HEK293T (cell line): Measurements from ENCODE around the gene MGMT.

Source experiments
- CTCF ChIA-PET: fragments of 350-600 bp; formaldehyde crosslinking; extraction: SDS; loops from one replicate; lab custom pipeline; 2021; ENCODE audit warnings: antibody characterized with exemption, inconsistent platforms; lab: Yijun Ruan, JAX
- POLR2A ChIA-PET: fragments of 350-600 bp; formaldehyde crosslinking; extraction: SDS; loops from one replicate; lab custom pipeline; 2020; ENCODE audit warnings: antibody characterized with exemption, inconsistent platforms; lab: Yijun Ruan, JAX
- DNase-seq: peaks from one replicate; pipeline ENCODE4 v3.0.0; 2012; ENCODE audit warnings: mixed read lengths; ENCODE audit errors: extremely low spot score
- ARNT ChIP-seq: fragments of 450-650 bp; IDR thresholded peaks from 2 replicates; pipeline ENCODE4 v1.6.1; 2017; ENCODE audit warnings: mild to moderate bottlenecking
- BHLHE40 ChIP-seq: fragments of 450-650 bp; IDR thresholded peaks from 2 replicates; pipeline ENCODE4 v1.6.1; 2016; ENCODE audit warnings: mild to moderate bottlenecking, moderate library complexity, borderline replicate concordance
- CTBP1 ChIP-seq: fragments of 450-650 bp; IDR thresholded peaks from 2 replicates; pipeline ENCODE4 v1.6.1; 2016; ENCODE audit warnings: borderline replicate concordance
- ELF4 ChIP-seq: fragments of 450-650 bp; IDR thresholded peaks from 2 replicates; pipeline ENCODE4 v1.6.1; 2017; ENCODE audit warnings: antibody characterized with exemption
- FOXA1 ChIP-seq: fragments of 450-650 bp; IDR thresholded peaks from 2 replicates; pipeline ENCODE4 v1.6.1; 2016; ENCODE audit warnings: mild to moderate bottlenecking
- FOXK2 ChIP-seq: fragments of 450-650 bp; IDR thresholded peaks from 2 replicates; pipeline ENCODE4 v1.6.1; 2016; ENCODE audit warnings: mild to moderate bottlenecking
- FOXM1 ChIP-seq: fragments of 450-650 bp; IDR thresholded peaks from 2 replicates; pipeline ENCODE4 v1.6.1; 2017; ENCODE audit warnings: mild to moderate bottlenecking, borderline replicate concordance
- HDGF ChIP-seq: fragments of 450-650 bp; IDR thresholded peaks from 2 replicates; pipeline ENCODE4 v1.6.1; 2017; ENCODE audit warnings: antibody characterized with exemption, borderline replicate concordance
- L3MBTL2 ChIP-seq: fragments of 450-650 bp; conservative IDR thresholded peaks from 2 replicates; pipeline ENCODE4 v1.6.1; 2016; ENCODE audit warnings: mild to moderate bottlenecking
- LEF1 ChIP-seq: fragments of 450-650 bp; IDR thresholded peaks from 2 replicates; pipeline ENCODE4 v1.6.1; 2017; ENCODE audit warnings: mild to moderate bottlenecking, borderline replicate concordance
- NFRKB ChIP-seq: fragments of 450-650 bp; IDR thresholded peaks from 2 replicates; pipeline ENCODE4 v1.6.1; 2016; ENCODE audit warnings: mild to moderate bottlenecking, moderate library complexity
- SP1 ChIP-seq: fragments of 450-650 bp; IDR thresholded peaks from 2 replicates; pipeline ENCODE4 v1.6.1; 2017
- SUZ12 ChIP-seq: fragments of 450-650 bp; IDR thresholded peaks from 2 replicates; pipeline ENCODE4 v1.6.1; 2016; ENCODE audit warnings: mild to moderate bottlenecking
- TARDBP ChIP-seq: fragments of 450-650 bp; IDR thresholded peaks from 2 replicates; pipeline ENCODE4 v1.6.1; 2016
- ZNF384 ChIP-seq: fragments of 450-650 bp; IDR thresholded peaks from 2 replicates; pipeline ENCODE4 v1.6.1; 2016
- TF ChIP-seq, protein P1 (sequence below): fragments of 450-650 bp; IDR thresholded peaks from 2 replicates; pipeline ENCODE4 v1.6.1; 2016

Gene MGMT

DNA sequence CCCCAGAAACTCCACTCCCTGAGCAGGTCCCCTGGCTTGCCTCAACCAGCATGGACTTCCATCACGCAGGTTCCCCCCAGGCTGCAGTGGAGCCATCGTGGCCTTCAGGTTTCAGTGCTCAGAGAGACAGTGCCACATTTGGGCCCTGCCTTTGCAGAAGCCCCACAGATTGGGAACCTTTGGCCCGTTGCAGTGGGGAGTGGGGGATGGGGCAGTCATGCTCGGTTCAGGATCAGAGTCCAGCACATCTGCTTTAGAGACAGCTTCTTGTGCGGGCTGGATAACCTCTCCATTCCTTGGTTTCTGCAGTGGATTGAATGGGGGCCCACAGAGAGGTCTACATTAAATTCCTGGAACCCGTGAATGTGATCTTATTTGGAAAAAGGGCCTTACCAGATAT is 313.2 kb downstream of the MGMT start:
- TF ChIP-seq TARDBP = no peak
- TF ChIP-seq FOXA1 = no peak
- TF ChIP-seq SUZ12 = no peak
- TF ChIP-seq, protein P1, sequence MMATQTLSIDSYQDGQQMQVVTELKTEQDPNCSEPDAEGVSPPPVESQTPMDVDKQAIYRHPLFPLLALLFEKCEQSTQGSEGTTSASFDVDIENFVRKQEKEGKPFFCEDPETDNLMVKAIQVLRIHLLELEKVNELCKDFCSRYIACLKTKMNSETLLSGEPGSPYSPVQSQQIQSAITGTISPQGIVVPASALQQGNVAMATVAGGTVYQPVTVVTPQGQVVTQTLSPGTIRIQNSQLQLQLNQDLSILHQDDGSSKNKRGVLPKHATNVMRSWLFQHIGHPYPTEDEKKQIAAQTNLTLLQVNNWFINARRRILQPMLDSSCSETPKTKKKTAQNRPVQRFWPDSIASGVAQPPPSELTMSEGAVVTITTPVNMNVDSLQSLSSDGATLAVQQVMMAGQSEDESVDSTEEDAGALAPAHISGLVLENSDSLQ = no peak
- TF ChIP-seq L3MBTL2 = no peak
- no peak for TF ChIP-seq LEF1
- no peak for TF ChIP-seq FOXK2
- TF ChIP-seq ZNF384 = no peak
- TF ChIP-seq HDGF = no peak
- DNase-seq = no peak
- POLR2A ChIA-PET = no interaction called here
- CTCF ChIA-PET = no interaction called here

DNA sequence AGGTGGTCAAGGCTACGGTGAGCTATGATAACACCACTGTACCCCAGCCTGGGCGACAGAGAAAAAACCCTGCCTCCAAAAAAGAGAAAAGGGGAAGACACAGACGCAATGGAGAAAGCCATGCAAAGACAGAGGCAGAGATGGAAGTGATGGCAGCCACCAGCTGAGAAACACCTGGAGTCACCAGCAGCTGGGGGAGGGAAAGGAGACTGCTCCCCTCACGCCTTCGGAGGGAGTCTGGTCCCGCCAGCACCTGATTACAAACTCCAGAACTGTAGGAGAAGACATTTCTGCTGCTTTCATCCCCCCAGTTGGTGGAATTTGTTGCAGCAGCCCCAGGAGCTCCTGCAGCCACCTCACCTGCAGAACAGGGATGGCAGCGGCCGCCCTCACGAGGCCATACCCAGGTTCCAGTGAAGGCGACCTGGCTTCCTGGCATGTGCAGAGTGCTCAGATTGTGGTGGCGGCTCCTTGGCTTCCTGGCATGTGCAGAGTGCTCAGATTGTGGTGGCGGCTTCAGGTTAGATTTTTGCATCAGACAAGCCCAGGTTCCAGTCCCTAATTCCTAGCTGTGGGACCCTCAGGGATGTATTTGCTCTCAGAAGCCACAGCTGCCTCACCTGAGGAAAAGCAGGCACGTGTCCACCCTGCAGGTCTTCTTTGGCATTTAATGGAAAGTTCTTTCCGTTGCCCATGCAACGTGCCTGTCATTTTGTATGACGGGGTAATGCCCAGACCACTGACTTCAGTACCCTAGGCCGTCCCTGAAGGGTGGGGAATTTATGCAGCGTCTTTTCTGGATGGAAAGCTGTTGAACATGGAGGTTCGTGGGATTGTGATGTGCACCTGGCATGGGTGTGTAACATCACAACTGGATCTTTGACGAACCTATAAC is 314.1 kb downstream of the MGMT start:
- DNase-seq = no peak
- ChIA-PET POLR2A (no interaction called here), CTCF (no interaction called here)
- TF ChIP-seq FOXM1 (no peak), BHLHE40 (no peak), FOXK2 (no peak), L3MBTL2 (no peak), NFRKB (no peak), ZNF384 (no peak), CTBP1 (no peak), SUZ12 (no peak), SP1 (no peak)
- TF ChIP-seq, protein P1 = no peak

- DNase-seq = no peak
- TF ChIP-seq ARNT (no peak), FOXA1 (no peak), LEF1 (no peak), BHLHE40 (no peak), NFRKB (no peak), ELF4 (no peak), HDGF (no peak), FOXM1 (no peak), SP1 (no peak), ZNF384 (no peak), L3MBTL2 (no peak), TARDBP (no peak)
- TF ChIP-seq, protein P1 = no peak
- CTCF ChIA-PET = no interaction called here
Measured at GRCh38 chr10:129784291-129784690, 317.2 kb downstream of the MGMT start.

GRCh38 chr10:129784891-129785290 is 317.9 kb downstream of the MGMT start:
- DNase-seq = no peak
- TF ChIP-seq L3MBTL2 (no peak), TARDBP (no peak), ZNF384 (no peak), FOXK2 (no peak), FOXA1 (no peak), FOXM1 (no peak), SUZ12 (no peak), ELF4 (no peak), CTBP1 (no peak)
- POLR2A ChIA-PET = no interaction called here
- CTCF ChIA-PET = no interaction called here

More at GRCh38 chr10:129784291-129784690, 317.2 kb downstream of the MGMT start:
- POLR2A ChIA-PET = no interaction called here

GRCh38 chr10:129785536-129785981 is 318.5 kb downstream of the MGMT start:
- POLR2A ChIA-PET = no interaction called here
- TF ChIP-seq ZNF384 (no peak), NFRKB (no peak), BHLHE40 (no peak), CTBP1 (no peak), FOXA1 (no peak), ELF4 (no peak), TARDBP (no peak), SUZ12 (no peak), HDGF (no peak), SP1 (no peak), FOXM1 (no peak), LEF1 (no peak), L3MBTL2 (no peak), FOXK2 (no peak), ARNT (no peak)
- TF ChIP-seq, protein P1 = no peak
- CTCF ChIA-PET = no interaction called here
- DNase-seq = no peak
